Neural progenitor cell (in vitro differentiated cells): ENCODE data around the gene TAF4B. TPM values are rescaled to one million over a fixed set of nuclear protein-coding genes. Genes with fewer than 3 reads are reported as not detected.
"Not testable (repeated sequence)": the region's sequence is repeated elsewhere in the genome, so short reads cannot be mapped to it uniquely, and the experiment has no call there.

Source experiments
- DNase-seq: peaks from one replicate; pipeline ENCODE4 v3.0.0-alpha.2; 2016; ENCODE audit warnings: low spot score
- H2AFZ ChIP-seq: fragments of 200-600 bp; sonication (generic); replicated peaks from 2 replicates; pipeline ENCODE4 v1.6.1; 2016; ENCODE audit warnings: antibody characterized with exemption
- H3F3A ChIP-seq: fragments of 200-600 bp; sonication (generic); 2 replicates; pipeline ENCODE4 v1.6.1; 2016; ENCODE audit warnings: antibody characterized with exemption, low read depth
- H3K27ac ChIP-seq: fragments of 200-600 bp; sonication (generic); 2 replicates; pipeline ENCODE4 v1.5.1; 2016; ENCODE audit warnings: mild to moderate bottlenecking
- H3K27me3 ChIP-seq: fragments of 200-600 bp; sonication (generic); 2 replicates; pipeline ENCODE4 v1.6.1; 2016; ENCODE audit warnings: mild to moderate bottlenecking, moderate library complexity
- H3K36me3 ChIP-seq: fragments of 200-600 bp; sonication (generic); 2 replicates; pipeline ENCODE4 v1.5.1; 2016
- H3K4me1 ChIP-seq: fragments of 200-600 bp; sonication (generic); 2 replicates; pipeline ENCODE4 v1.6.1; 2016; ENCODE audit warnings: mixed run types
- H3K4me2 ChIP-seq: fragments of 200-600 bp; sonication (generic); 2 replicates; pipeline ENCODE4 v1.6.1; 2016
- H3K4me3 ChIP-seq: fragments of 200-600 bp; sonication (generic); 2 replicates; pipeline ENCODE4 v1.5.1; 2016
- H3K79me2 ChIP-seq: fragments of 200-600 bp; sonication (generic); 2 replicates; pipeline ENCODE4 v1.6.1; 2016; ENCODE audit warnings: low read depth
- H3K9ac ChIP-seq: fragments of 200-600 bp; sonication (generic); 2 replicates; pipeline ENCODE4 v1.6.1; 2016
- H3K9me3 ChIP-seq: fragments of 200-600 bp; sonication (generic); 2 replicates; pipeline ENCODE4 v1.5.1; 2016; ENCODE audit warnings: low read depth
- H4K20me1 ChIP-seq: fragments of 200-600 bp; sonication (generic); 2 replicates; pipeline ENCODE4 v1.6.1; 2016; ENCODE audit warnings: low read depth
- H3K27ac Mint-ChIP-seq: 3 replicates; pipeline ENCODE4 v1.8.0; 2021; ENCODE audit warnings: mixed read lengths
- H3K27me3 Mint-ChIP-seq: 2 replicates; pipeline ENCODE4 v1.8.0; 2022; ENCODE audit warnings: low read depth, mild to moderate bottlenecking, inconsistent platforms, moderate library complexity, mixed read lengths; ENCODE audit not compliant: insufficient read depth
- H3K36me3 Mint-ChIP-seq: 3 replicates; pipeline ENCODE4 v1.8.0; 2021; ENCODE audit warnings: mixed read lengths
- H3K4me1 Mint-ChIP-seq: 3 replicates; pipeline ENCODE4 v1.8.0; 2021; ENCODE audit warnings: mixed read lengths
- H3K4me3 Mint-ChIP-seq: 3 replicates; pipeline ENCODE4 v1.8.0; 2021; ENCODE audit warnings: mild to moderate bottlenecking, moderate library complexity, mixed read lengths
- H3K9me3 Mint-ChIP-seq: 3 replicates; pipeline ENCODE4 v1.8.0; 2020; ENCODE audit warnings: mixed read lengths
- EZH2 ChIP-seq: fragments of 200-600 bp; sonication (generic); IDR thresholded peaks from 2 replicates; pipeline ENCODE4 v1.6.1; 2017; ENCODE audit warnings: antibody characterized with exemption, mild to moderate bottlenecking, moderate library complexity
- EZH2phosphoT487 ChIP-seq: fragments of 200-600 bp; sonication (generic); IDR thresholded peaks from 2 replicates; pipeline ENCODE4 v1.6.1; 2017; ENCODE audit warnings: antibody characterized with exemption
- total RNA-seq: library from RNA; depleted of rRNA; stranded (reverse); fragments of >200 nt; gene quantifications from 2 replicates; pipeline ENCODE4 v1.2.3, GENCODE V29; 2015; ENCODE audit warnings: low replicate concordance
- TF ChIP-seq, protein P1 (sequence below): fragments of 200-600 bp; sonication (generic); IDR thresholded peaks from 2 replicates; pipeline ENCODE4 v1.5.1; 2017; ENCODE audit warnings: antibody characterized with exemption, mild to moderate bottlenecking

The TAF4B gene
- total RNA-seq, 1 donor from 2014 or later, result 6.9 TPM

GRCh38 chr18:26434887-26435286 is 208.6 kb downstream of the TAF4B start:
- Histone ChIP-seq H3F3A (no peaks in the 10 kb centered on the region), H2AFZ (no peak overlapping the region), H4K20me1 (no peaks in the 10 kb centered on the region), H3K4me3 (no peak overlapping the region), H3K4me2 (no peak overlapping the region), H3K27ac (no peak overlapping the region), H3K4me1 (no peaks in the 10 kb centered on the region), H3K9me3 (no peaks in the 10 kb centered on the region), H3K79me2 (no peaks in the 10 kb centered on the region), H3K27me3 (no peaks in the 10 kb centered on the region), H3K9ac (no peak overlapping the region), H3K36me3 (no peaks in the 10 kb centered on the region)
- no peak for DNase-seq
- Mint-ChIP-seq H3K36me3 (no peaks in the 10 kb centered on the region), H3K4me1 (peaks cover 16% of the 10 kb centered on the region), H3K9me3 (no peaks in the 10 kb centered on the region), H3K27me3 (peaks cover 5% of the 10 kb centered on the region), H3K4me3 (no peak overlapping the region), H3K27ac (no peak overlapping the region)
- TF ChIP-seq EZH2, result no peak
- TF ChIP-seq EZH2phosphoT487, result no peak
- TF ChIP-seq, protein P1, sequence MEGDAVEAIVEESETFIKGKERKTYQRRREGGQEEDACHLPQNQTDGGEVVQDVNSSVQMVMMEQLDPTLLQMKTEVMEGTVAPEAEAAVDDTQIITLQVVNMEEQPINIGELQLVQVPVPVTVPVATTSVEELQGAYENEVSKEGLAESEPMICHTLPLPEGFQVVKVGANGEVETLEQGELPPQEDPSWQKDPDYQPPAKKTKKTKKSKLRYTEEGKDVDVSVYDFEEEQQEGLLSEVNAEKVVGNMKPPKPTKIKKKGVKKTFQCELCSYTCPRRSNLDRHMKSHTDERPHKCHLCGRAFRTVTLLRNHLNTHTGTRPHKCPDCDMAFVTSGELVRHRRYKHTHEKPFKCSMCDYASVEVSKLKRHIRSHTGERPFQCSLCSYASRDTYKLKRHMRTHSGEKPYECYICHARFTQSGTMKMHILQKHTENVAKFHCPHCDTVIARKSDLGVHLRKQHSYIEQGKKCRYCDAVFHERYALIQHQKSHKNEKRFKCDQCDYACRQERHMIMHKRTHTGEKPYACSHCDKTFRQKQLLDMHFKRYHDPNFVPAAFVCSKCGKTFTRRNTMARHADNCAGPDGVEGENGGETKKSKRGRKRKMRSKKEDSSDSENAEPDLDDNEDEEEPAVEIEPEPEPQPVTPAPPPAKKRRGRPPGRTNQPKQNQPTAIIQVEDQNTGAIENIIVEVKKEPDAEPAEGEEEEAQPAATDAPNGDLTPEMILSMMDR, result no peak

GRCh38 chr18:26435415-26436095 is 209.3 kb downstream of the TAF4B start:
- H3K79me2 ChIP-seq, result no peaks in the 10 kb centered on the region
- Mint-ChIP-seq H3K36me3 (no peaks in the 10 kb centered on the region), H3K27ac (no peak overlapping the region)

DNA sequence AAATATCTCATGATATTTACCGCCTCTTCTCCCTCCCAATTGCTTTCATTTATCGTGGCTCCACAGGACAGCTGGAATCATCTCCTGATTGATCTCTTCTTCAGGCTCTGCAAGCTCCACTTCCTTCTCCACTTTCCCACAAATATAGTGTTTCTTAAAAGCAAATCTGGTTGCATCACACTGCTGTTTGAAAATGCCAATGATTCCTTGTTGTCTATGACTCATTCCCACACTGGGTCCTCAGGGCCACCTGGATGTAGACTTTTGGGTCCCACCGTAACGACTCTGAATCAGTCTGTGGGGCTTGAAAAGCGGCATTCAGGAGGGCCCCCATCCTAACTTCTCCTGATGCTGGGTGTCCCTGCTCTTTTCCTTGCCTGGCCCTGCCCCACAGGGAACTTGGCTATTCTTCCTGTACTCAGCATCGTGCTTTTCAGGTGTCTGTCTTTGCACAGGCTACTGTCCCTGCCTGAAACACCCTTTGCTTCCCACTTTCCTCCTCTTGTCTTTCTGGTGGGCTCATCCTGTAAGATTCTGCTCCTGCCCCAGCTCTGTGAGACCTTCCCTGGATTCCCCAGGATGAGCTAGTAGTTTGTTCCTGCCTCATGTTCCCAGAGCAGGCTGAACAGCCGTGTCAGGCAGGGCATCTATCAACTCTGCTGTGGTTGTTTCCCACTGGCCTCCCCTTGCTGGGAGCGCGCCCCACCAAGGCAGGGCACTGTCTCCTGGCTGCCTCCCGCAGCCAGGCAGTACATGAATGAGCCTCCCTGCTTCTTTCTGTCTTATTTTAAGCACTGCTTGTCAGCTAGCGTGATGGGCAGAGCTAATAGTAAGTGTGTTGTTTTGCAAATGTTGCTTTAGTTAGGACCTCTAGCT is 210.2 kb downstream of the TAF4B start:
- no peaks in the 10 kb centered on the region for H3K79me2 ChIP-seq
- H3K4me3 Mint-ChIP-seq, result no peak overlapping the region
- peaks cover 5% of the 10 kb centered on the region for H3K27me3 Mint-ChIP-seq
- TF ChIP-seq, protein P1, result no peak
- no peak for TF ChIP-seq EZH2phosphoT487
- no peak for TF ChIP-seq EZH2
- H3F3A ChIP-seq, result no peaks in the 10 kb centered on the region
- H3K27ac Mint-ChIP-seq, result no peak overlapping the region
- no peaks in the 10 kb centered on the region for H4K20me1 ChIP-seq
- H3K4me3 ChIP-seq, result no peak overlapping the region
- peaks cover 3% of the 10 kb centered on the region for H3K4me1 ChIP-seq
- no peaks in the 10 kb centered on the region for H3K36me3 ChIP-seq
- no peaks in the 10 kb centered on the region for H3K36me3 Mint-ChIP-seq
- no peak overlapping the region for H2AFZ ChIP-seq
- peaks cover 15% of the 10 kb centered on the region for H3K4me1 Mint-ChIP-seq
- H3K9me3 ChIP-seq, result no peaks in the 10 kb centered on the region
- H3K27ac ChIP-seq, result no peak overlapping the region
- no peaks in the 10 kb centered on the region for H3K9me3 Mint-ChIP-seq
- H3K4me2 ChIP-seq, result no peak overlapping the region
- H3K27me3 ChIP-seq, result no peaks in the 10 kb centered on the region
- no peak overlapping the region for H3K9ac ChIP-seq
- DNase-seq, result no peak

More at GRCh38 chr18:26435415-26436095, 209.3 kb downstream of the TAF4B start:
- no peaks in the 10 kb centered on the region for H3K4me1 ChIP-seq
- no peak overlapping the region for H2AFZ ChIP-seq
- no peak overlapping the region for H3K4me2 ChIP-seq
- H3K27me3 Mint-ChIP-seq, result peaks cover 5% of the 10 kb centered on the region
- H3K36me3 ChIP-seq, result no peaks in the 10 kb centered on the region
- H3K27ac ChIP-seq, result no peak overlapping the region
- H3K9ac ChIP-seq, result no peak overlapping the region
- peaks cover 12% of the 10 kb centered on the region for H3K4me1 Mint-ChIP-seq
- no peak for DNase-seq
- no peaks in the 10 kb centered on the region for H4K20me1 ChIP-seq
- no peaks in the 10 kb centered on the region for H3K9me3 Mint-ChIP-seq
- no peak for TF ChIP-seq EZH2phosphoT487
- no peaks in the 10 kb centered on the region for H3K27me3 ChIP-seq
- H3K9me3 ChIP-seq, result no peaks in the 10 kb centered on the region
- H3F3A ChIP-seq, result no peaks in the 10 kb centered on the region
- no peak overlapping the region for H3K4me3 ChIP-seq
- H3K4me3 Mint-ChIP-seq, result no peak overlapping the region

GRCh38 chr18:26437634-26438033 is 211.4 kb downstream of the TAF4B start:
- not testable (repeated sequence) for H3K4me2 ChIP-seq, DNase-seq, H3K27me3 ChIP-seq, H3K9me3 Mint-ChIP-seq, H3K27ac Mint-ChIP-seq, H3K9ac ChIP-seq, H2AFZ ChIP-seq, H3K4me3 Mint-ChIP-seq, H3K79me2 ChIP-seq, H3K27ac ChIP-seq, H3K27me3 Mint-ChIP-seq, H3F3A ChIP-seq, H3K9me3 ChIP-seq, H3K4me3 ChIP-seq, H4K20me1 ChIP-seq, H3K36me3 Mint-ChIP-seq, H3K36me3 ChIP-seq
- H3K4me1 Mint-ChIP-seq, result peaks cover 20% of the 10 kb centered on the region
- peaks cover 14% of the 10 kb centered on the region for H3K4me1 ChIP-seq
